Stimulated activated naive CD8-positive, alpha-beta T cell treated with anti-CD3 and anti-CD28 coated beads, Interleukin-15, amount 100 ng/mL, for 72 hours (primary cell): Measurements from ENCODE around the gene OR5B12.

Source experiments
- ATAC-seq: fragments of 150-1000 bp; cut with Tn5 transposase; 2 replicates; pipeline ENCODE4 v1.10.0; 2021; ENCODE audit warnings: mild to moderate bottlenecking, moderate library complexity
- DNase-seq, 2 donors: peaks; one replicate each; pipeline ENCODE4 v3.0.0; 2021 to 2022
- H3K27ac Mint-ChIP-seq, 2 donors: one replicate each; pipeline ENCODE4 v1.8.0; 2022; ENCODE audit warnings: mild to moderate bottlenecking in 2 of 2, mixed read lengths in 2 of 2, moderate library complexity in 2 of 2
- H3K27me3 Mint-ChIP-seq: one replicate; pipeline ENCODE4 v1.8.0; 2022; ENCODE audit warnings: mixed read lengths
- H3K4me1 Mint-ChIP-seq: one replicate; pipeline ENCODE4 v1.8.0; 2022; ENCODE audit warnings: mild to moderate bottlenecking, mixed read lengths
- H3K4me3 Mint-ChIP-seq, 2 donors: one replicate each; pipeline ENCODE4 v1.8.0; 2022; ENCODE audit warnings: mild to moderate bottlenecking in 2 of 2, mixed read lengths in 2 of 2, moderate library complexity in 1 of 2
- H3K9me3 Mint-ChIP-seq, 2 donors: one replicate each; pipeline ENCODE4 v1.8.0; 2022; ENCODE audit warnings: mixed read lengths in 2 of 2

Gene OR5B12

DNA sequence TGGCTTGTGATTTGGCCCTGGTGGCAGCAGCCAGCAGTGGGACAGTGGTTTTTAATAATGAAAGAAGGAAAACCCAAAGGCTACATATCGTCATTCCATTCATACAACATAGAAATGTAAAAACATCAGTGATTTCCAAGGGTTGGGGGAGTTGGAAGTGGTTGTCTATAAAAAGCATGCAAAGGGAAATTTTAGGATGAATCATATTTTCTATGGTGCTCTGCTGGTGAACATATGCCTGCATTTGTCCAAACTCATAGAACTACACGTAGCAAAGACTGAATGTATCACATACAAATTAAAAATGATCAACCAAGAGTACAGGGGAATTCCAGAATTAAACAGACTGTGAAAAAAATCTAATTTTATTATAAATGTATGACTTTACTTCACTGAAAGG lies 46.5 kb downstream of the OR5B12 start:
- DNase-seq: no peak
- Mint-ChIP-seq H3K9me3 (peaks cover 7 to 15% of the 10 kb centered on the region in 2 donors), H3K4me3 (no peak overlapping the region), H3K27ac (no peak overlapping the region), H3K4me1 (no peaks in the 10 kb centered on the region), H3K27me3 (no peaks in the 10 kb centered on the region)
- ATAC-seq: no peak

DNA sequence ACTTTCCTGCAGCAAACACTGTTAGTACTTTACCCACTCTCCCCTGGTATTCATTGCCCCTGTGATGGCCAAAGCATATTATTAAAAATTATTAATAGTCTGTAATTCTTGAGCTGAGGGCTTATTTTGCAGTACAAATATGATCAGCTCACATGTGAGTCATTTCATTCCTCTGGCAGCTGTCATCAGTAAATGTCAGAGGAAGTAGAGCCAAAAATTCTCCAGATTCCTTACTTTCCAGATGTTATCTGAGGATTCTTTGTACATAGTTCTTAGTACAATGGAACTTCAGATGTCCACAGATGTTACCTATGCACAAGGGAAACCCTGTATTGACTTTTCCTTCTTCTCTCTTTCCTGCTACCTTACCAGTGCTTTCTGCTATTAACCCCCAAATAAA lies 47.8 kb downstream of the OR5B12 start:
- ATAC-seq (no peak), DNase-seq (no peak)
- Mint-ChIP-seq H3K4me1 (no peaks in the 10 kb centered on the region), H3K27ac (no peak overlapping the region), H3K9me3 (peaks cover 7 to 15% of the 10 kb centered on the region in 2 donors), H3K4me3 (no peak overlapping the region), H3K27me3 (no peaks in the 10 kb centered on the region)

DNA sequence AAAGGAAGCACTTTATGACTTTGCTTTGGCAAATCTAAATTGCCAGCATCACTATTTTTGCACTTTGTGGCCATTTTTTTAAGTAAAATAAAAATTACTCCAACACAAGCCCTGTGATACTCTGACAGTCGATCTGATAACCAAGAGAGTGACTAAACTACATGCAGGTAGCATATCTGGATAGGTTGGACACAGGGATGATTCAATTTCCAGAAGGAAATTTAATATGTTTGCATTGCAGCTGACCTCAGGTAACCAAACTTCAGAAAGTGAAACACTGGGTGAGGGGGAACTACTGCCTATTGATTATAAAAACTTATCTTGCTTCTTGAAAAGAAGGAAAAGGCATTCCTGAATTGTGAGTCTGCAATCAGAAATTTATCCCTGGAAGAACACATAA lies 49.3 kb downstream of the OR5B12 start:
- Mint-ChIP-seq H3K4me3 (no peak overlapping the region), H3K9me3 (peaks cover 7 to 15% of the 10 kb centered on the region in 2 donors), H3K4me1 (no peaks in the 10 kb centered on the region), H3K27ac (no peak overlapping the region), H3K27me3 (no peaks in the 10 kb centered on the region)
- DNase-seq: no peak
- ATAC-seq: no peak

DNA sequence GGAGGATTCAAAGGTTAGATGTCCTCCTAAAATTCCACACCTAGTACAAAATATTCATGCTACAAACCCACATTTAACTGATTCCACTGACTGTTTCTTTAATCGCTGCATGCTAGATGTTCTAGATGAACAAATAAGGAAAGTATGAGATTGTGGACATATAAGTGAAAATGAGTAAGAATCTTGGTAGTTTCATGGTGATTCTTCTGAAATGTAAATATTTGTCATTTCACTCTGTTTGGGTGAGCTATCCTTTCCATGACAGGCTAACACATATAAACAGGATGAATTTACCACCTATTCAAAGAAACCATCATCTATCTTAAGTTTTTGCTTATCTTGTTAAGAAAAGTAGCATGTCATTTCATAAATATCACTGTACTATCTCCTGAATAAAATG lies 50.2 kb downstream of the OR5B12 start:
- Mint-ChIP-seq H3K27ac (no peak overlapping the region), H3K27me3 (no peaks in the 10 kb centered on the region), H3K4me1 (no peaks in the 10 kb centered on the region), H3K9me3 (peaks cover 7 to 15% of the 10 kb centered on the region in 2 donors), H3K4me3 (no peak overlapping the region)
- ATAC-seq: no peak
- DNase-seq: no peak

DNA sequence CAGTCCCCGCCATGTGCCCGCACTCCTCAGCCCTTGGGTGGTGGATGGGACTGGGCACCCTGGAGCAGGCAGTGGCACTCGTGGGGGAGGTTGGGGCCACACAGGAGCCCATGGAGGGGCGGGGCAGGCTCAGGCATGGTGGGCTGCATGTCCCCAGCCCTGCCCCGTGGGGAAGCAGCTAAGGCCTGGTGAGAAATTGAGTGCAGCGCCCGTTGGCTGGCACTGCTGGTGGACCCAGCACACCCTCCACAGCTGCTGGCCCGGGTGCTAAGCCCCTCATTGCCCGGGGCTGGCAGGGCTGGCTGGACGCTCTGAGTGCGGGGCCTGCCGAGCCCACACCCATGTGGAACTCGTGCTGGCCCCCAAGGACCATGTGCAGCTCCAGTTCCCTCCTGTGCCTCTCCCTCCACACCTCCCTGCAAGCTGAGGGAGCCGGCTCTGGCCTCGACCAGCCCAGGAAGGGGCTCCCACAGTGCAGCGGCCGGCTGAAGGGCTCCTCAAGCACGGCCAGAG lies 51.4 kb downstream of the OR5B12 start:
- ATAC-seq (no peak), DNase-seq (no peak)
- Mint-ChIP-seq H3K9me3 (peaks cover 7 to 14% of the 10 kb centered on the region in 2 donors), H3K27ac (no peak overlapping the region), H3K27me3 (no peaks in the 10 kb centered on the region), H3K4me3 (no peak overlapping the region), H3K4me1 (no peaks in the 10 kb centered on the region)
